Prostate gland (tissue), 2 donors: ENCODE results near the gene PIM3.

Experiments
- POLR2A ChIP-seq: fragments of 450-650 bp; IDR thresholded peaks from one replicate; pipeline ENCODE4 v1.6.1; 2016; ENCODE audit warnings: antibody characterized with exemption, mild to moderate bottlenecking
- TF ChIP-seq, protein P1 (sequence below), 4 experiments: fragments of 200-600 bp in 2 of 4; fragments of 450-650 bp in 2 of 4; sonication (generic) in 2 of 4; IDR thresholded peaks; 1 replicate in 3 of 4; 2 replicates in 1 of 4; pipeline ENCODE4 v1.5.1; 2016 to 2019; ENCODE audit warnings: antibody characterized with exemption in 4 of 4, mild to moderate bottlenecking in 2 of 4, moderate library complexity in 2 of 4

DNA sequence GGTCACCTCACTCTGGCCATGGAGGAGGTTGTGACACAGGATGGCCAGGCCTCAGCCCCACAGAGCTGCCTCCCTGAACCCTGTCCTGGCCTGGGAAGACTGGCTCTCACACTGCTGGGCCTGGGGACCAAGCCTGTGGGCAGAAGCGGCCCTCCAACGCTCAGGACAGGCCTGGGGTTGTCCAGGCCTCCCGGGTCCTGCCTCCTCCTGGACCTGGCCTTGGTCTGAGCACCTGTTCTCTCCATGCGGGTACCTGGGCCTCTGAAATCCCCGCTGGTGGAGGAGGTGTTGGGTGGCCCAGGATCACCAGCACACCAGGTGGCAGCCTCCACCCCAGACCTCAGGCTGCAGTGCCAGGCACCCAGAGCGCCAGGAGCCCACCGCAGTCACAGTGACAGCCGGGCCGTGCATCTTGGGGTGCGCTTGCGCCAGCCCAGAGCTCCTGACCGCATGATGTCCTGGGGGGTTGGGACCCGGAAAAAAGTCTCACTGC, 16.1 kb upstream of the PIM3 start:
- no peak for TF ChIP-seq POLR2A
- TF ChIP-seq, protein P1, sequence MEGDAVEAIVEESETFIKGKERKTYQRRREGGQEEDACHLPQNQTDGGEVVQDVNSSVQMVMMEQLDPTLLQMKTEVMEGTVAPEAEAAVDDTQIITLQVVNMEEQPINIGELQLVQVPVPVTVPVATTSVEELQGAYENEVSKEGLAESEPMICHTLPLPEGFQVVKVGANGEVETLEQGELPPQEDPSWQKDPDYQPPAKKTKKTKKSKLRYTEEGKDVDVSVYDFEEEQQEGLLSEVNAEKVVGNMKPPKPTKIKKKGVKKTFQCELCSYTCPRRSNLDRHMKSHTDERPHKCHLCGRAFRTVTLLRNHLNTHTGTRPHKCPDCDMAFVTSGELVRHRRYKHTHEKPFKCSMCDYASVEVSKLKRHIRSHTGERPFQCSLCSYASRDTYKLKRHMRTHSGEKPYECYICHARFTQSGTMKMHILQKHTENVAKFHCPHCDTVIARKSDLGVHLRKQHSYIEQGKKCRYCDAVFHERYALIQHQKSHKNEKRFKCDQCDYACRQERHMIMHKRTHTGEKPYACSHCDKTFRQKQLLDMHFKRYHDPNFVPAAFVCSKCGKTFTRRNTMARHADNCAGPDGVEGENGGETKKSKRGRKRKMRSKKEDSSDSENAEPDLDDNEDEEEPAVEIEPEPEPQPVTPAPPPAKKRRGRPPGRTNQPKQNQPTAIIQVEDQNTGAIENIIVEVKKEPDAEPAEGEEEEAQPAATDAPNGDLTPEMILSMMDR (IDR thresholded peaks at IDR 0.05) = no peak
